OCI-LY7 (cell line): ENCODE data around the gene ANXA3. TPM values are rescaled to one million over a fixed set of nuclear protein-coding genes. Genes with fewer than 3 reads are reported as not detected.

Source experiments
- small RNA-seq: library from RNA; depleted of rRNA; stranded (forward); fragments of <200 nt; gene quantifications from one replicate; pipeline ENCODE3, GENCODE V24; 2014
- total RNA-seq, 2 experiments: library from RNA; depleted of rRNA in 1 of 2; stranded (reverse); fragments of >200 nt in 1 of 2; shearing (Covaris generic) in 1 of 2; gene quantifications; 2 replicates each; pipeline ENCODE4 v1.2.3, GENCODE V29; 2014 to 2022

The ANXA3 gene
- total RNA-seq, 2 experiments from 2014 or later, result not detected

Small RNA genes lying within 50 kb of the gene (small RNA-seq; reads per million reads assigned to genes)
- gene HIGD1AP13, result not detected
- gene RF00019, result not detected

Other genes starting within 250 kb of the ANXA3 start
- 26.1 and 43.4 TPM in 2 replicates for gene BMP2K, start 224.6 kb downstream of the ANXA3 start, total RNA-seq (2014; rRNA removed; shearing (Covaris generic))
- gene BMP2K, start 224.6 kb downstream of the ANXA3 start, total RNA-seq (2022), result 61.1 and 66.1 TPM in 2 replicates